ENCODE data around the gene HAUS2.

HAUS2 gene

DNA sequence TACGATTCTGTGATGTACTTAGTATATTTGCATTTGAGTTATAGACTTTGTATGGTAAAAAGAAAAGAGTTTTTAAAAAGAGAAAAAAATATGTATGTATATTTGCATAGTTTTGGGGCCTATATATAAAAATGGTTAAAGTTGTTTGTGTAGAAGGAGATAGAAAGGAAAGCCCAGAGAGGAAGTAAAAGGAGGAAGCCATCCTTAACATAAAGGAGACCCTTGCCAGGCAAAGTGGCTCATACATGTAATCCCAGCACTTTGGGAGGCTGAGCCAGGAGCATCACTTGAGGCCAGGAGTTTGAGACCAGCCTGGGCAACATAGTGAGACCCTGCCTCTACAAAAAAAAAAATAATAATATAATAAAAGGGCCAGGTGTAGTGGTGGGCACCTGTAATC is 44.8 kb upstream of the HAUS2 start:
- TF ChIP-seq EZH2 (IDR thresholded peaks at IDR 0.05; ENCODE audit: borderline replicate concordance, low read depth, low read length, severe bottlenecking) = no peak
- TF ChIP-seq, protein P1, sequence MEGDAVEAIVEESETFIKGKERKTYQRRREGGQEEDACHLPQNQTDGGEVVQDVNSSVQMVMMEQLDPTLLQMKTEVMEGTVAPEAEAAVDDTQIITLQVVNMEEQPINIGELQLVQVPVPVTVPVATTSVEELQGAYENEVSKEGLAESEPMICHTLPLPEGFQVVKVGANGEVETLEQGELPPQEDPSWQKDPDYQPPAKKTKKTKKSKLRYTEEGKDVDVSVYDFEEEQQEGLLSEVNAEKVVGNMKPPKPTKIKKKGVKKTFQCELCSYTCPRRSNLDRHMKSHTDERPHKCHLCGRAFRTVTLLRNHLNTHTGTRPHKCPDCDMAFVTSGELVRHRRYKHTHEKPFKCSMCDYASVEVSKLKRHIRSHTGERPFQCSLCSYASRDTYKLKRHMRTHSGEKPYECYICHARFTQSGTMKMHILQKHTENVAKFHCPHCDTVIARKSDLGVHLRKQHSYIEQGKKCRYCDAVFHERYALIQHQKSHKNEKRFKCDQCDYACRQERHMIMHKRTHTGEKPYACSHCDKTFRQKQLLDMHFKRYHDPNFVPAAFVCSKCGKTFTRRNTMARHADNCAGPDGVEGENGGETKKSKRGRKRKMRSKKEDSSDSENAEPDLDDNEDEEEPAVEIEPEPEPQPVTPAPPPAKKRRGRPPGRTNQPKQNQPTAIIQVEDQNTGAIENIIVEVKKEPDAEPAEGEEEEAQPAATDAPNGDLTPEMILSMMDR (IDR thresholded peaks at IDR 0.05; ENCODE audit: borderline replicate concordance, extremely low read depth, low read length, poor library complexity, severe bottlenecking) = no peak
- H3K36me3 ChIP-seq (ENCODE audit: insufficient read depth, low read length) = no peaks in the 10 kb centered on the region
- no peaks in the 10 kb centered on the region for H3K4me1 ChIP-seq (ENCODE audit: insufficient read depth, low read length)
- peaks cover 41% of the 10 kb centered on the region for H3K79me2 ChIP-seq (ENCODE audit: insufficient read depth, low read length)
- no peak overlapping the region for H3K27ac ChIP-seq (ENCODE audit: low read length)
- H3K4me3 ChIP-seq (ENCODE audit: low read depth in 1 of 2, low read length in 2 of 2) = no peak overlapping the region
- H2AFZ ChIP-seq (ENCODE audit: low read depth, low read length) = no peak overlapping the region
- DNase-seq (no peak), ATAC-seq (ENCODE audit: insufficient read depth, low read depth) (no peak)
- no peak overlapping the region for H3K4me2 ChIP-seq (ENCODE audit: insufficient read depth, low read length)
- H3K27me3 ChIP-seq (ENCODE audit: insufficient read depth, low read length, poor library complexity) = no peaks in the 10 kb centered on the region
- no peak overlapping the region for H3K9ac ChIP-seq (ENCODE audit: low read depth, low read length)
- H3K9me3 ChIP-seq (ENCODE audit: insufficient read depth, low read length, severe bottlenecking) = no peaks in the 10 kb centered on the region
- H4K20me1 ChIP-seq (ENCODE audit: insufficient read depth, low read length) = 0 out of 2 replicates have a peak, but pooled peaks cover 2% of the 10 kb centered on the region

- Histone ChIP-seq H3K36me3 (ENCODE audit: insufficient read depth, low read length) (no peaks in the 10 kb centered on the region), H3K4me1 (ENCODE audit: insufficient read depth, low read length) (no peaks in the 10 kb centered on the region), H3K4me2 (ENCODE audit: insufficient read depth, low read length) (no peak overlapping the region), H3K27ac (ENCODE audit: low read length) (no peak overlapping the region), H3K9ac (ENCODE audit: low read depth, low read length) (no peak overlapping the region), H3K79me2 (ENCODE audit: insufficient read depth, low read length) (peaks cover 39% of the 10 kb centered on the region), H2AFZ (ENCODE audit: low read depth, low read length) (no peak overlapping the region), H3K4me3 (ENCODE audit: low read depth in 1 of 2, low read length in 2 of 2) (no peak overlapping the region), H3K27me3 (ENCODE audit: insufficient read depth, low read length, poor library complexity) (no peaks in the 10 kb centered on the region), H4K20me1 (ENCODE audit: insufficient read depth, low read length) (0 out of 2 replicates have a peak, but pooled peaks cover 2% of the 10 kb centered on the region), H3K9me3 (ENCODE audit: insufficient read depth, low read length, severe bottlenecking) (no peaks in the 10 kb centered on the region)
- ATAC-seq (ENCODE audit: insufficient read depth, low read depth) (no peak), DNase-seq (no peak)
- TF ChIP-seq EZH2 (IDR thresholded peaks at IDR 0.05; ENCODE audit: borderline replicate concordance, low read depth, low read length, severe bottlenecking) = no peak
- TF ChIP-seq, protein P1 (IDR thresholded peaks at IDR 0.05; ENCODE audit: borderline replicate concordance, extremely low read depth, low read length, poor library complexity, severe bottlenecking) = no peak
Observed at GRCh38 chr15:42504631-42505030, 44.0 kb upstream of the HAUS2 start.

GRCh38 chr15:42507514-42507913 is 41.1 kb upstream of the HAUS2 start:
- no peak overlapping the region for H3K27ac ChIP-seq (ENCODE audit: low read length)
- no peak overlapping the region for H3K4me2 ChIP-seq (ENCODE audit: insufficient read depth, low read length)
- DNase-seq (no peak), ATAC-seq (ENCODE audit: insufficient read depth, low read depth) (no peak)
- H2AFZ ChIP-seq (ENCODE audit: low read depth, low read length) = no peak overlapping the region
- 0 out of 2 replicates have a peak, but pooled peaks cover 2% of the 10 kb centered on the region for H4K20me1 ChIP-seq (ENCODE audit: insufficient read depth, low read length)
- no peaks in the 10 kb centered on the region for H3K4me1 ChIP-seq (ENCODE audit: insufficient read depth, low read length)
- peaks cover 21% of the 10 kb centered on the region; the same call in 1 of the 2 replicates for H3K79me2 ChIP-seq (ENCODE audit: insufficient read depth, low read length)
- H3K36me3 ChIP-seq (ENCODE audit: insufficient read depth, low read length) = no peaks in the 10 kb centered on the region
- H3K9me3 ChIP-seq (ENCODE audit: insufficient read depth, low read length, severe bottlenecking) = no peaks in the 10 kb centered on the region
- no peaks in the 10 kb centered on the region for H3K27me3 ChIP-seq (ENCODE audit: insufficient read depth, low read length, poor library complexity)
- H3K9ac ChIP-seq (ENCODE audit: low read depth, low read length) = no peak overlapping the region
- H3K4me3 ChIP-seq (ENCODE audit: low read depth in 1 of 2, low read length in 2 of 2) = no peak overlapping the region
- no peak for TF ChIP-seq EZH2 (IDR thresholded peaks at IDR 0.05; ENCODE audit: borderline replicate concordance, low read depth, low read length, severe bottlenecking)
- TF ChIP-seq, protein P1 (IDR thresholded peaks at IDR 0.05; ENCODE audit: borderline replicate concordance, extremely low read depth, low read length, poor library complexity, severe bottlenecking) = no peak
